Liver (tissue), 3 donors: ENCODE measurements around the gene MARK3.

ENCODE experiments used
- CTCF ChIP-seq: fragments of 150-350 bp; IDR thresholded peaks from 2 replicates; pipeline ENCODE4 v1.5.1; 2017; ENCODE audit warnings: improper control_type of control experiment, low read depth, low read length; ENCODE audit not compliant: missing input control
- EGR1 ChIP-seq, 2 donors: IDR thresholded peaks; 2 replicates each; pipeline ENCODE4 v1.6.1; 2016 to 2018; ENCODE audit warnings: antibody characterized with exemption in 2 of 2, low read depth in 2 of 2
- FOXA1 ChIP-seq: IDR thresholded peaks from 2 replicates; pipeline ENCODE4 v1.6.1; 2016; ENCODE audit warnings: antibody characterized with exemption
- GABPA ChIP-seq, 2 donors: IDR thresholded peaks in 1 of 2; conservative IDR thresholded peaks in 1 of 2; 2 replicates each; pipeline ENCODE4 v1.6.1; 2016; ENCODE audit warnings: antibody characterized with exemption in 2 of 2, mild to moderate bottlenecking in 1 of 2, moderate library complexity in 1 of 2
- MAX ChIP-seq: IDR thresholded peaks from 2 replicates; pipeline ENCODE4 v1.6.1; 2016; ENCODE audit warnings: antibody characterized with exemption
- NR2F2 ChIP-seq: IDR thresholded peaks from 2 replicates; pipeline ENCODE4 v1.6.1; 2016; ENCODE audit warnings: antibody characterized with exemption
- RAD21 ChIP-seq, 2 donors: IDR thresholded peaks; 2 replicates each; pipeline ENCODE4 v1.6.1; 2016; ENCODE audit warnings: antibody characterized with exemption in 2 of 2, mild to moderate bottlenecking in 2 of 2
- REST ChIP-seq: IDR thresholded peaks from 2 replicates; pipeline ENCODE4 v1.6.1; 2016; ENCODE audit warnings: antibody characterized with exemption, mild to moderate bottlenecking
- RXRA ChIP-seq, 2 donors: IDR thresholded peaks; 2 replicates each; pipeline ENCODE4 v1.6.1; 2017 to 2018; ENCODE audit warnings: antibody characterized with exemption in 2 of 2, mild to moderate bottlenecking in 1 of 2
- SP1 ChIP-seq: IDR thresholded peaks from 2 replicates; pipeline ENCODE4 v1.6.1; 2018; ENCODE audit warnings: antibody characterized with exemption, mild to moderate bottlenecking
- TAF1 ChIP-seq: conservative IDR thresholded peaks from 2 replicates; pipeline ENCODE4 v1.6.1; 2016; ENCODE audit warnings: antibody characterized with exemption, mild to moderate bottlenecking
- YY1 ChIP-seq: IDR thresholded peaks from 2 replicates; pipeline ENCODE4 v1.6.1; 2016; ENCODE audit warnings: antibody characterized with exemption, mild to moderate bottlenecking
- ZBTB33 ChIP-seq: IDR thresholded peaks from 2 replicates; pipeline ENCODE4 v1.6.1; 2016; ENCODE audit warnings: antibody characterized with exemption
- donor health status: healthy.
- donor health status: healthy.

GRCh38 chr14:103502877-103503276, 117.7 kb downstream of the MARK3 start:
- TF ChIP-seq CTCF (no peak), ZBTB33 (no peak), REST (no peak), TAF1 (no peak), RAD21 (IDR thresholded peaks at IDR 0.05) (no peak), YY1 (no peak), MAX (no peak), FOXA1 (no peak), EGR1 (IDR thresholded peaks at IDR 0.05; ENCODE audit: low read depth in 2 of 2) (no peak), RXRA (IDR thresholded peaks at IDR 0.05) (no peak), SP1 (no peak), GABPA (IDR thresholded peaks at IDR 0.05 in 1 of 2, conservative IDR thresholded peaks at IDR 0.05 in 1 of 2) (no peak), NR2F2 (no peak)
